Suprapubic skin (tissue), 4 donors: ENCODE measurements around the gene GMDS. TPM values are rescaled to one million over a fixed set of nuclear protein-coding genes. Genes with fewer than 3 reads are reported as not detected.

Experiments used
- DNase-seq, 2 donors: peaks; one replicate each; pipeline ENCODE4 v3.0.0-alpha.2; 2019; ENCODE audit warnings: low spot score in 2 of 2
- H3K27ac ChIP-seq: fragments of 200-600 bp; sonication (generic); one replicate; pipeline ENCODE4 v1.5.1; 2019
- H3K27me3 ChIP-seq: fragments of 200-600 bp; sonication (generic); one replicate; pipeline ENCODE4 v1.5.1; 2019
- H3K36me3 ChIP-seq: fragments of 200-600 bp; sonication (generic); one replicate; pipeline ENCODE4 v1.5.1; 2019
- H3K4me1 ChIP-seq: fragments of 200-600 bp; sonication (generic); one replicate; pipeline ENCODE4 v1.5.1; 2019
- H3K4me3 ChIP-seq: fragments of 200-600 bp; sonication (generic); one replicate; pipeline ENCODE4 v1.5.1; 2019; ENCODE audit warnings: mild to moderate bottlenecking
- H3K9me3 ChIP-seq: fragments of 200-600 bp; sonication (generic); one replicate; pipeline ENCODE4 v1.5.1; 2019
- EP300 ChIP-seq: sonication (generic); formaldehyde crosslinking; IDR thresholded peaks from one replicate; pipeline ENCODE4 v1.6.1; 2017; ENCODE audit warnings: antibody characterized with exemption
- POLR2A ChIP-seq, 2 donors: fragments of 450-650 bp; IDR thresholded peaks; one replicate each; pipeline ENCODE4 v1.6.1; 2017; ENCODE audit warnings: antibody characterized with exemption in 2 of 2, mild to moderate bottlenecking in 2 of 2, moderate library complexity in 2 of 2
- POLR2AphosphoS5 ChIP-seq, 3 donors: sonication (generic); formaldehyde crosslinking; IDR thresholded peaks; one replicate each; pipeline ENCODE4 v1.6.1; 2017; ENCODE audit warnings: antibody characterized with exemption in 3 of 3
- WGBS: methylation state at CpG from one replicate; pipeline ENCODE4 v1.1.5; 2018; 5-methylcytosine and 5-hydroxymethylcytosine counted together
- total RNA-seq, 4 donors: library from RNA; depleted of rRNA; stranded (reverse); fragments of >200 nt; gene quantifications; one replicate each; pipeline ENCODE4 v1.1.0, GENCODE V29; 2016
- TF ChIP-seq, protein P1 (sequence below), 2 donors: fragments of 200-600 bp in 1 of 2; fragments of 450-650 bp in 1 of 2; sonication (generic) in 1 of 2; IDR thresholded peaks; one replicate each; pipeline ENCODE4 v1.5.1; 2016 to 2019; ENCODE audit warnings: antibody characterized with exemption in 2 of 2, mild to moderate bottlenecking in 1 of 2, moderate library complexity in 1 of 2

The GMDS gene
- total RNA-seq, 4 donors from 2014 or later: 11.7 to 19.3 (median 13.2) TPM

DNA sequence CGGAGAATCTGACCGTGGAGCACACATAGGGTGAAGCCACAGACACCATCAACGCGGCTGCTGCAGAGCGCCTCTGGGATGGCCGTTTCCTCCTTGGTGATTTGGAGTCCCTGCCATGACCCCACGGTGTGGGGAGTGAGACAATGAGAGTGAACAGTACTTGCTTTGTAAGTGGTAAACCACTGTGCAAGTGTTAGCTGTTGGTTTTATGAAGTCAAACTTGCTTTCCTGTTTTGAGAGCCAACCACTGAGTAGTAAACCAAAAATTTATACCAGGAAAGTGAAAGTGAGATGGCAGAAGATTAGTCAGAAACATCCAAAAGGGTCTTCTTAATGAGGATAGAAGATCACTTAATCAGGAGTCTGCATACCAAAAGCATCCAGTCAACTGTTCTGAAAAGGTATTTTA lies 475.0 kb downstream of the GMDS start:
- Histone ChIP-seq H3K4me3 (no peak overlapping the region), H3K4me1 (peaks cover 13% of the 10 kb centered on the region), H3K9me3 (no peaks in the 10 kb centered on the region), H3K27me3 (no peaks in the 10 kb centered on the region), H3K27ac (no peak overlapping the region), H3K36me3 (no peaks in the 10 kb centered on the region)
- WGBS: 67% methylated on average over 7 of the region's 7 CpGs
- TF ChIP-seq POLR2A (IDR thresholded peaks at IDR 0.05) (no peak), EP300 (no peak), POLR2AphosphoS5 (IDR thresholded peaks at IDR 0.05) (no peak)
- TF ChIP-seq, protein P1, sequence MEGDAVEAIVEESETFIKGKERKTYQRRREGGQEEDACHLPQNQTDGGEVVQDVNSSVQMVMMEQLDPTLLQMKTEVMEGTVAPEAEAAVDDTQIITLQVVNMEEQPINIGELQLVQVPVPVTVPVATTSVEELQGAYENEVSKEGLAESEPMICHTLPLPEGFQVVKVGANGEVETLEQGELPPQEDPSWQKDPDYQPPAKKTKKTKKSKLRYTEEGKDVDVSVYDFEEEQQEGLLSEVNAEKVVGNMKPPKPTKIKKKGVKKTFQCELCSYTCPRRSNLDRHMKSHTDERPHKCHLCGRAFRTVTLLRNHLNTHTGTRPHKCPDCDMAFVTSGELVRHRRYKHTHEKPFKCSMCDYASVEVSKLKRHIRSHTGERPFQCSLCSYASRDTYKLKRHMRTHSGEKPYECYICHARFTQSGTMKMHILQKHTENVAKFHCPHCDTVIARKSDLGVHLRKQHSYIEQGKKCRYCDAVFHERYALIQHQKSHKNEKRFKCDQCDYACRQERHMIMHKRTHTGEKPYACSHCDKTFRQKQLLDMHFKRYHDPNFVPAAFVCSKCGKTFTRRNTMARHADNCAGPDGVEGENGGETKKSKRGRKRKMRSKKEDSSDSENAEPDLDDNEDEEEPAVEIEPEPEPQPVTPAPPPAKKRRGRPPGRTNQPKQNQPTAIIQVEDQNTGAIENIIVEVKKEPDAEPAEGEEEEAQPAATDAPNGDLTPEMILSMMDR (IDR thresholded peaks at IDR 0.05): no peak
- DNase-seq: no peak

DNA sequence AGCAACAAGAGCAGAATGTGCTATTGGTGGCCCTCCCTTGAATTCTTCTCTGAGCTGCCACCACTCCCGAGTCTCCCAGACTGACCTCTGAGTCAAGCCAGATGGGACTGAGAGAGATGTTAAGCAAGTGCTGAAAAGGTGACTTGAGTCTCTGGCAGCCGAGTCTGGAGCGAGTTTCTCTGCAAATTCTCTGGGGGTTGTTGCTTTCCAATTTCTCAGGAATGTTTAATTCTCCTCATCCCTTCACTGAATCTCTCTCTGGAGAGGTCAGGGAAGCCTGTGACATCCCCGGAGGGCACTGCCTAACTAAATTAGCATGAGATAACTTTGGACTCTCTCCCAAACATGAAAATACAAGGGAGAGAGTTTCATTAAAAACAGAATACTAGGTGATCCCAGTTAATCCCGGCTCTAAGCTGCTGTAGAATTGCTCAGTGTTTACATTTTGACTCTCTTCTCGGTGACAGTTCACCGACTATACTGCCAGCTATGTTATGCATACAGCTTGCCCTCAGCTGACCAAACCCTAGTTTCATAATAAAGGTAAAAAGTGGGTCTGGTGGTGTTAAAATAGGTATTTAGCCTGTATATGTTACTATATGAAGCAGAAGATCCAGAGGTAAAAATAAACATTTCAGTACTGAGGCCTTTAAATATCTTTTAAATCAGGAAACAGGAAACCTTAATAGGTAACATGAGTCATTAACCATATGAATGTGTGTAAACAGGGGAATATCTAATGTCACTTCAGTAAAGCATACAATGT lies 477.7 kb downstream of the GMDS start:
- Histone ChIP-seq H3K27me3 (no peaks in the 10 kb centered on the region), H3K4me3 (no peak overlapping the region), H3K4me1 (peaks cover 13% of the 10 kb centered on the region), H3K36me3 (no peaks in the 10 kb centered on the region), H3K9me3 (no peaks in the 10 kb centered on the region), H3K27ac (no peak overlapping the region)
- DNase-seq: no peak
- WGBS: 53% methylated on average over 7 of the region's 7 CpGs
- TF ChIP-seq EP300: no peak
- TF ChIP-seq POLR2A (IDR thresholded peaks at IDR 0.05): no peak
- no peak for TF ChIP-seq POLR2AphosphoS5 (IDR thresholded peaks at IDR 0.05)
- TF ChIP-seq, protein P1 (IDR thresholded peaks at IDR 0.05): no peak

DNA sequence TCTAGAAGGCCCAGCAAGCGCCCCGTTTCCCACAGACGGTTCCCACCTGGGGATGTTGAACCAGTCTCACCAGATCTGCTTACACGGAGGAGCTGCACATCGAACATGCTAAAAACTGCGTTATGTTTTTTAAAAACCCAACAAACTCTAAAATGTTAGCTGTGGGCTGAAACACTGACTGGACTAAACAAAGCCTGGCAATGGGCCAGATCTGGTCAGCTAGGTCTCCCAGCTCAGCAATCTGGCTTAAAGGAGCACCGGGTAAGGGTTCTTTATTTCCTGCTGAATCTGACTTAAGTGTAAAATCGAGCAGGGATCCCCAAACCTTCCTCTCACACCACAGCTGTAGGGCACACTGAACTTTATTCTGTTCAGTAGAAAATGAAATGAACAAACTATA lies 478.8 kb downstream of the GMDS start:
- peaks cover 13% of the 10 kb centered on the region for H3K4me1 ChIP-seq
- no peak for TF ChIP-seq EP300
- no peak for TF ChIP-seq POLR2A (IDR thresholded peaks at IDR 0.05)
- TF ChIP-seq, protein P1 (IDR thresholded peaks at IDR 0.05): no peak
- no peak for TF ChIP-seq POLR2AphosphoS5 (IDR thresholded peaks at IDR 0.05)
- no peak for DNase-seq
- whole genome bisulfite sequencing: 80% methylated on average over 8 of the region's 8 CpGs
- no peak overlapping the region for H3K27ac ChIP-seq
- H3K9me3 ChIP-seq: no peaks in the 10 kb centered on the region
- no peaks in the 10 kb centered on the region for H3K36me3 ChIP-seq
- H3K4me3 ChIP-seq: no peak overlapping the region
- no peaks in the 10 kb centered on the region for H3K27me3 ChIP-seq

DNA sequence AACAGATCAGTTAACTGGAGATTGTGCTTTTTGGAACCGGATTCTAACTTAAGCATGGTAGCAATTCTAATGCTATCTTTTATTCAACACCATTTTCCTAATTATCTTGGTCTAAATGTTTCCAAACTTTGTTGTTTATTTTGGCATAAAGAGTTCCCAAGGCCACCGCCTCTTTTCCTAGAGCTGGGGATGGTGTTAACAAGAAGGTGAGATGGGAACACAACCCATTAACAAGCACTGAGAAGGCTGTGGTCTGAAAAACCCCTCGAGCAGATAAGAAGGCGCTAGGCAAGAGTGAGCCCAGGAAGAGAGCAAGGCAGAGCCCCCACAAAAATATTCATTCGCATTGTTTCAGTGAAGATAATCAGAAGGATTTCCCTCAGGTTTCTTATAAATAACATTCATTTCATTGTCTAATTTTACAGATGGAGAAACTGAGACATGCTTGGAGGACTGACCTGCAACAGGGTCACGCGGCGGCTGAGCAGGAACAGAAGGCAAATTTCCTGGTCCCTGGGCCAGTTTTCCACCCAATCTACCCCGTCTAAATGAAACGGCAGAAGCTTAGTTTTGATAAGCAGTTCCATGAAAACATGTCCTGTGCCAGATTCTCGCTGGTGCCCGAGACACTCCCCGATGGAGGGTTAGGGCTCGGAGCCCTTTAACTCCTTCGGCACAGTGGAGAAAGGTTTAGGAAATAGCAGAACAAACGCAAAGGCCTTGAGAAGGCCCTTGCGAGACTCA lies 480.1 kb downstream of the GMDS start:
- TF ChIP-seq, protein P1 (IDR thresholded peaks at IDR 0.05): no peak
- TF ChIP-seq POLR2AphosphoS5 (IDR thresholded peaks at IDR 0.05) (no peak), POLR2A (IDR thresholded peaks at IDR 0.05) (no peak), EP300 (no peak)
- Histone ChIP-seq H3K27me3 (no peaks in the 10 kb centered on the region), H3K36me3 (no peaks in the 10 kb centered on the region), H3K4me3 (no peak overlapping the region), H3K9me3 (no peaks in the 10 kb centered on the region), H3K27ac (no peak overlapping the region), H3K4me1 (peaks cover 20% of the 10 kb centered on the region)
- 81% methylated on average over 16 of the region's 17 CpGs for WGBS
- DNase-seq: no peak

DNA sequence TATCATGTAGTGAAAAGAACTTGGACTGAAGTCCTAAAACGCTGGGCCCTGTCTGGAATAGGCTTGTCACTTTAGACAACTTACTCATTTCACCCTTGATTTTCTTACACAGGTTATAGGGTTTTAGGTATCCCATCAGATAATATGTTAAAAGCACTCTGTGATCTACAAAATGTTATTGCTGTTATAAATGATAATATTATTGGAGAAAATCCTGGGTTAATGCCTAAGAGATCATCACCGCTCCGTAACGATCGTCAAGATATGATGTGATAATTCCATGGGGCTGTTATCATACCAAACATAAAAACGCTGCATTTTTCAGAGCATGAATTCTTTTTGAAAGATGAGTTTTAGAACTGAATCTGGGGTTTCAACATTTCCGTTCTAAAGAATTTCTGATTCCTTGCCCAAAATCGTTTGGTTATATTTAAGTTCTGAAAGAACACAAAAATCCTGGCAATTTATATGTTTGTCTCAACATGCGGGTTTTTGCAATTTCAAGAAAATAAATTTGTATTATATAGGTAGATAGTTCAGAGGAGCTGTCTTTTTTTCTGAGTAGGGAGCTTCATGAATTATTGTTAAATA lies 480.9 kb downstream of the GMDS start:
- peaks cover 22% of the 10 kb centered on the region for H3K4me1 ChIP-seq
- WGBS: 84% methylated on average over 9 of the region's 9 CpGs
- TF ChIP-seq, protein P1 (IDR thresholded peaks at IDR 0.05): no peak
- no peak for TF ChIP-seq POLR2AphosphoS5 (IDR thresholded peaks at IDR 0.05)
- no peak for TF ChIP-seq EP300
- no peak for TF ChIP-seq POLR2A (IDR thresholded peaks at IDR 0.05)
- H3K36me3 ChIP-seq: no peaks in the 10 kb centered on the region
- H3K27ac ChIP-seq: no peak overlapping the region
- no peak overlapping the region for H3K4me3 ChIP-seq
- H3K9me3 ChIP-seq: no peaks in the 10 kb centered on the region
- DNase-seq: no peak
- H3K27me3 ChIP-seq: no peaks in the 10 kb centered on the region
